GM12873 (cell line): ENCODE results near the gene SDK1.

Experiments
- TF ChIP-seq, protein P1 (sequence below): IDR thresholded peaks from 2 replicates; pipeline ENCODE4 v1.5.1; 2012; ENCODE audit warnings: low read depth, mild to moderate bottlenecking, moderate library complexity, low read length, control low read depth; ENCODE audit not compliant: insufficient read depth; ENCODE audit errors: missing control alignments

SDK1 gene

DNA sequence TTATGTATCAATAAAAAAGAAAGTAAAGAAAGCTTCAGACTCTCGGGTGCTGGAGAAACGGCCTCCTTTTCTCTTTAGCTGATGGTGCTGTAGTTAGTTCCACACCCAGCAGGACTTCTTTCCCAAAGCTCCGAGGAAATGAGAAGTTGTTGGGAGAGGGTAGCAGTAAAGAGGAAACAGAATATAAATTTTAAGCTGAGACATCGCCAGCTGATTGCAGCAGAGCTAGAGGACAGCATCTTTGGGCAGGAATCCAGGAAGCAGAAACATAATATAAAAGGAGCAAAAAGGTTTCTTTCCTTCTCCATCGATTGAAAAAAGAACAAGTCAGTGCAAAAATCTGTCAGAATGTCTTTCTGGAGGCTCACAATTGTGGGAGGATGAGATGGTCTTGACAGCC lies 764.1 kb downstream of the SDK1 start:
- TF ChIP-seq, protein P1, sequence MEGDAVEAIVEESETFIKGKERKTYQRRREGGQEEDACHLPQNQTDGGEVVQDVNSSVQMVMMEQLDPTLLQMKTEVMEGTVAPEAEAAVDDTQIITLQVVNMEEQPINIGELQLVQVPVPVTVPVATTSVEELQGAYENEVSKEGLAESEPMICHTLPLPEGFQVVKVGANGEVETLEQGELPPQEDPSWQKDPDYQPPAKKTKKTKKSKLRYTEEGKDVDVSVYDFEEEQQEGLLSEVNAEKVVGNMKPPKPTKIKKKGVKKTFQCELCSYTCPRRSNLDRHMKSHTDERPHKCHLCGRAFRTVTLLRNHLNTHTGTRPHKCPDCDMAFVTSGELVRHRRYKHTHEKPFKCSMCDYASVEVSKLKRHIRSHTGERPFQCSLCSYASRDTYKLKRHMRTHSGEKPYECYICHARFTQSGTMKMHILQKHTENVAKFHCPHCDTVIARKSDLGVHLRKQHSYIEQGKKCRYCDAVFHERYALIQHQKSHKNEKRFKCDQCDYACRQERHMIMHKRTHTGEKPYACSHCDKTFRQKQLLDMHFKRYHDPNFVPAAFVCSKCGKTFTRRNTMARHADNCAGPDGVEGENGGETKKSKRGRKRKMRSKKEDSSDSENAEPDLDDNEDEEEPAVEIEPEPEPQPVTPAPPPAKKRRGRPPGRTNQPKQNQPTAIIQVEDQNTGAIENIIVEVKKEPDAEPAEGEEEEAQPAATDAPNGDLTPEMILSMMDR, result no peak

DNA sequence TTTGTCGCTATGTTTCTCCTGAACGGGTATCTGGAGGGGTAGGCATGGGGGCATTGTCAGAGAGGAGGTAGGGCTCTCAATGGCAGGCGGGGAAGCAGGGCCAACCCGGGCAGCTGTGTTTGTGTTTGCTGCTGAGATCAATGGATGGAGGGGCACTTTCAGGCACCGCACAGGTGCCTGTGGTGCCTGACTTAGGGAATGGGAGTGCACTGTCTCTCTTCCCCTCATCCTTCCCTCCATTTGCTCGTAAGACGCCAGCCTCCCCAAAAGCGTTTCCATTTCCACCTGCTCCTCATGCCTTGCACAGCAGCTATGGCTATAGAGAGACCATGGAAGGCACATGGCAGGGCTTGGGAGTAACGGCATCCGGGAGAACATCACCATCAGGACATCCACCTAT lies 765.2 kb downstream of the SDK1 start:
- TF ChIP-seq, protein P1, result no peak

DNA sequence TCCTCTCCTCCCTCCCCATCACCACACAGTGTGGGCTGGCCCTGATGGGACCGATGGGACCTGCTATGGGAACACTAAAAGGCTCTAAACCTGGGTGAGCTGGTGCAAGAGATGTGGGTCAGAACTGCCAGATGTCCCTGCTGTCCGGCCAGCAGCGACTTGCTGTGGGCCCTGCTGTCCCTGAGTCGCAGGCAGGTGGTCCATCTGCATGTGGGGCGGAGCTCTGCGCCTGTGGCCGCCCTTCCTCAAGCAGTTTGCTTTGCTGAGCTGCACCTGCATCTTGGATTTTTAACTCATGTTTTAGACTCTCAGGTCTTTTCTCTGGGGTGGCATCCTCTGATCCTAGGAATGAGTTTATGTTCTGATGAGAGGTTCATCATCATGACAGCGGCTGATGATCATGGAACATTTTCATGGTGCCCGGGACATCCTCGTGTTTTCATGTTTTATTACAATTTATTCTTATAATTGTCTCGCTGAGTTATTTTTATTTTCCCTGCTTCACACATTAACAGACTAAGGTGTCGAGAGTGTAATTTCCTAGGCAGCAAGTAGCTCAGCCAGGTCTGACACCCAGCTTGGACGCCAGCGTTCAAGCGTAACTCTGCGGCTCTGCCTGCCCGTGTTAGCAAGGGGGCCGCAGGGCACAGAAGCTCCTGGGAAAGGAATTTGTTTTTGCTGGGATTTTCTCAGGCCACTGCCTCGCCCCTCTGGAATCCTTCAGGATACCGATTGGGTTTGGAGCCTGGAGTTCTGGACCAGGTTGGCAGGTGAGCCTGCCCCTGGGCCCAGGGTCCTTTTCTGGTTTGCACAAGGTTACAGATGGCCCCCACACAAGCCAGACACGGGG lies 765.8 kb downstream of the SDK1 start:
- TF ChIP-seq, protein P1, result no peak

DNA sequence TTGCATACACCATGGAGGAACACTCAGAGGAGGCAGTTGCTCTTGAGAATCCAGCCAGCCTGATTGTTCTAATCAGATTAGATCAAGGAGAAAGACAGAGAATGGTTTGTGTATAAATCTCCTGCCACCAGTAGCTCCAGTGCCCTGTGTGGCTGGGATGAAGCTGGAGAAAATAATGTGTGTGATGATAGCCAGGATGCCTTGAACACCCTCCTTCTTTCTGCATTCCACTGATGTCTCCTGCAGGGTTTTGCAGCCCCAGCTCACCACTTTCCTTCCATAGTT lies 766.4 kb downstream of the SDK1 start:
- TF ChIP-seq, protein P1, result no peak

DNA sequence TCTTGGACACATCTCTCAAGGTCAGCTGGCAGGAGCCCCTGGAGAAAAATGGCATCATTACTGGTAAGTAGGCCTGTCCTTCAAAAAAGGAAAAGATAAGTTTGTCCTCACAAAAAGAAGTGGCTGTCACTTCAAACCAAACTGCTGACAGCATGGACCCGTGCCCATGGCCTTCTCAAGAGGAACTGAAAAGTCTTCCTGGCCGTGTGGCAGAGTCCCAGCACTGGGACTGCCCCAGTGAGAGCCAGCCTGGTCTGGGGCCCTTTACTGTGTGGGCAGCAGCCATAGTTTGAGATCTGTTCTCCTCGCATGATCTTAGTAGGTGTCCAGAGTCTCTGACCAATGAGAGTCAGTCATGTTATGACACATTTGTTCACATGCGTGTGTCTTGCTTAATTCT lies 766.8 kb downstream of the SDK1 start:
- TF ChIP-seq, protein P1, result no peak

DNA sequence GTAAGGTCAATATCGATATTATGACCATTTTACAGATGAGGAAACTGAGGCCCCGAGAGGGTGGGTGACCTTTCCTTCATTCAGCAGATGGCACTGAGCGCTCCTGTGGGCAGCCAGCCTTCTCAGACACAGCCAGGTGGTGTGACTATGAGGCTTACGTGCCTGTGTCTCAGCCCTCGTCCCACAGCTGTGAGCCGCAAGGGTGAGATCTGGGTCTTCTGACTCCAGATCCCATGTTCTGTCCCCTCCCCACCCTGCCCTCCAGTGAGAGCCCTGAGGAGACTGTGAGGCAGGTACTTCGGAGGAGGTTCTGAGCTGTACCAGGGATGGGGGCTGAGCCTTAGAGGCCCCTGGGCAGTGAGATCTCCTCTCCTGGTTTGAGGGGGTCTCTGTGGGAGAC lies 767.2 kb downstream of the SDK1 start:
- TF ChIP-seq, protein P1, result no peak

DNA sequence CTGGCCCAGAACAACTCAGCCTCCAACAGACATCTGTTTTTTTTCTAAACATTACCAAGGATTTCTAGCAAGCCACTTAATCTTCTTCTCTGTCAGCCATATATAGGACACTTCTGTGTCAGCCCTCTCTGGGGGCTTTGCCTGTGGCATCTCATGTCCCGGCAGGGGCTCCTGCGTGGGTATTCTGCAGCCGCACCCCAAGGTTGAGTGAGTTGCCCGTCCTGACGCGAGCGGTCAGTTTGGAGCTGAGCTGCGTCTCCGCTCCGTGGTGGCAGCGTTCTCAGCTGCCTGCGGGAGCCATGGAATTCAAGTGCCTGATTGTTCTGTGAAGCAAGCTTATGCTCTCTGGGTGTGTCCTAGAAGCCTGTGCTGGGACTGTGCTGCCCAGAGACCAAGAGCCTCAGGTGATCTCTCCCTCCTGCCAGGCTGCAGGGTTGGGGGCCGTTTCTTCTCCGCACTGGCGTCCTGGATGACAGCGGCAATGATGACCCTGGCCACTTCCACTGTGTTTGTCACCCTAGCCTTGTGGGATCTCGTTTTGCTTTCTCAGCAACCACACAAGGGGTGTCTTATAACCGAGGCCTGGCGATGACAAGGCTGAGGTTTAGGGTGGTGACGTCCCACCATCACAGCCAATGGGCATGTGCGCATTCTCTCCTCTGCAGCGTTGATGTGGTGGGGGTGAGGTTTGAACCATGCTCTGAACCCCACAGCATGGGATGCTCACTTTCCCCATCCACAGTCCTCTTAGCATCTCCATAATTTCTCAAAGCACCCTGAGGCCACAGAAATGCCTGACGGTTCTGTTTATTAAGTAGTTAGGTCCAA lies 768.4 kb downstream of the SDK1 start:
- TF ChIP-seq, protein P1, result no peak
